GM06990 (cell line): ENCODE data around the gene TOP3B.

Experiments
- DNase-seq: peaks from one replicate; pipeline ENCODE4 v3.0.0-alpha.2; 2011; ENCODE audit not compliant: insufficient read length; ENCODE audit errors: extremely low read depth
- H3K27me3 ChIP-seq: replicated peaks from 2 replicates; pipeline ENCODE4 v1.6.0; 2011; ENCODE audit warnings: low read length; ENCODE audit not compliant: control insufficient read depth, insufficient read depth
- H3K36me3 ChIP-seq: 2 replicates; pipeline ENCODE4 v1.5.1; 2011; ENCODE audit warnings: low read length; ENCODE audit not compliant: control insufficient read depth, insufficient read depth
- H3K4me3 ChIP-seq: replicated peaks from 2 replicates; pipeline ENCODE4 v1.5.1; 2011; ENCODE audit warnings: low read depth, mild to moderate bottlenecking, control low read depth, low read length
- TF ChIP-seq, protein P1 (sequence below): IDR thresholded peaks from 2 replicates; pipeline ENCODE4 v1.5.1; 2011; ENCODE audit warnings: low read length, control low read depth, mild to moderate bottlenecking, inconsistent platforms; ENCODE audit not compliant: insufficient read depth, poor library complexity, severe bottlenecking

The TOP3B gene

DNA sequence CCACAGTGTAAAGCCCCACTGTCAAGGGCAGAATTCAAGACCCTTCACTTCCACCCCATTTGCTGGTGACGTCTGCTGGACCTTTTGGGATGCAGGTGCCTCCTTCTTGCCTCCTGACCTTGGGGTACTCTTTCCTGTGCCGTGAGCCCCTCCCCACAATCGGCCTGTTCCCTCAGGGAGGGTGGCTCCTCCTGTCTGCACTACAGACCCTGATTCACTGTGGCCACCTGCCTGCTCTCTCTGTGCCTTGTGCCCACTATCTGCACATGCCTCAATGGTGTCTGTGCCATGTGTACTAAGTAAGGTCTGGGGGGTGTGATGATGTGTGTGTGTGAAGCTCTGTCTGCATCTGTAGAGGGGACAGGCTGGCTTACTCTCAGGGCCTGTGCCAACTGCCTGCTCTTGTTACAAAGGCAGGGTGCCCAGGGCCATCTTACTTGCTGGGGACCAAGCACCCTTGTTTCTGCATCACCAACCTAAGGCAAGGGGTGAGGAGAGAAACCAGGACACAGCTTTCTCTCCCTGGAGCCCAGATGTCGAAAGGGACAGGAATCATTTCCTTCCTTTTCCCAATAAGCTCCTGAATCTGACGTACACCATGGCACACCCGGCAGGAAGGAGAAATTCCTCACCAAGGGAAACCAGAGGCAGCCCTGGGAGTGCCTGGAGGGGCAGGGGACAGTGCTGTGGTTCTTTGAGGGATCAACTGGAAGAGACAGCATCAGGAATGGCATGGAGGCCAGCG is 33.6 kb downstream of the TOP3B start:
- Histone ChIP-seq H3K4me3 (no peak overlapping the region), H3K36me3 (no peaks in the 10 kb centered on the region), H3K27me3 (no peaks in the 10 kb centered on the region)
- no peak for DNase-seq
- TF ChIP-seq, protein P1, sequence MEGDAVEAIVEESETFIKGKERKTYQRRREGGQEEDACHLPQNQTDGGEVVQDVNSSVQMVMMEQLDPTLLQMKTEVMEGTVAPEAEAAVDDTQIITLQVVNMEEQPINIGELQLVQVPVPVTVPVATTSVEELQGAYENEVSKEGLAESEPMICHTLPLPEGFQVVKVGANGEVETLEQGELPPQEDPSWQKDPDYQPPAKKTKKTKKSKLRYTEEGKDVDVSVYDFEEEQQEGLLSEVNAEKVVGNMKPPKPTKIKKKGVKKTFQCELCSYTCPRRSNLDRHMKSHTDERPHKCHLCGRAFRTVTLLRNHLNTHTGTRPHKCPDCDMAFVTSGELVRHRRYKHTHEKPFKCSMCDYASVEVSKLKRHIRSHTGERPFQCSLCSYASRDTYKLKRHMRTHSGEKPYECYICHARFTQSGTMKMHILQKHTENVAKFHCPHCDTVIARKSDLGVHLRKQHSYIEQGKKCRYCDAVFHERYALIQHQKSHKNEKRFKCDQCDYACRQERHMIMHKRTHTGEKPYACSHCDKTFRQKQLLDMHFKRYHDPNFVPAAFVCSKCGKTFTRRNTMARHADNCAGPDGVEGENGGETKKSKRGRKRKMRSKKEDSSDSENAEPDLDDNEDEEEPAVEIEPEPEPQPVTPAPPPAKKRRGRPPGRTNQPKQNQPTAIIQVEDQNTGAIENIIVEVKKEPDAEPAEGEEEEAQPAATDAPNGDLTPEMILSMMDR = no peak

DNA sequence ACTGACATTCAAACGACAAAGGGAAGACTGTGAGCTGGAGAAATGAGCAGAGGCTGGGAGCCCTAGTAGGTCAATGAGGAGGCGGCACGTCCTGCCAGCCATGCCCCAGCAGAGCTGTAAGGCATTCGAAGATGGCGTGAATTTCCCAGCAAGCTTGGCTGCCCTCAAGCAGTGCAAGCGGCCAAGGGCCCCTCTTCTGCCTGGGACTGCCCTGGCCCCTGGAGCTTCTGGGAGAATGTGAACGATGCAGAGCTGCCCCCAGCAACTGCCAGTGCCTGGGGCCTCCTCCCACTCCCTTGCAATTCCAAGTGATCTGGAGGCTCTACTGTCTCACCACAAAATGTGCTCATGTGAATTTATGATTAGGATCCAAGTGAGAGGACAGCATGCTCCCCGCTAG is 34.2 kb downstream of the TOP3B start:
- Histone ChIP-seq H3K27me3 (no peaks in the 10 kb centered on the region), H3K36me3 (no peaks in the 10 kb centered on the region; the same call in 1 of the 2 replicates), H3K4me3 (no peak overlapping the region)
- no peak for DNase-seq
- TF ChIP-seq, protein P1 = no peak

DNA sequence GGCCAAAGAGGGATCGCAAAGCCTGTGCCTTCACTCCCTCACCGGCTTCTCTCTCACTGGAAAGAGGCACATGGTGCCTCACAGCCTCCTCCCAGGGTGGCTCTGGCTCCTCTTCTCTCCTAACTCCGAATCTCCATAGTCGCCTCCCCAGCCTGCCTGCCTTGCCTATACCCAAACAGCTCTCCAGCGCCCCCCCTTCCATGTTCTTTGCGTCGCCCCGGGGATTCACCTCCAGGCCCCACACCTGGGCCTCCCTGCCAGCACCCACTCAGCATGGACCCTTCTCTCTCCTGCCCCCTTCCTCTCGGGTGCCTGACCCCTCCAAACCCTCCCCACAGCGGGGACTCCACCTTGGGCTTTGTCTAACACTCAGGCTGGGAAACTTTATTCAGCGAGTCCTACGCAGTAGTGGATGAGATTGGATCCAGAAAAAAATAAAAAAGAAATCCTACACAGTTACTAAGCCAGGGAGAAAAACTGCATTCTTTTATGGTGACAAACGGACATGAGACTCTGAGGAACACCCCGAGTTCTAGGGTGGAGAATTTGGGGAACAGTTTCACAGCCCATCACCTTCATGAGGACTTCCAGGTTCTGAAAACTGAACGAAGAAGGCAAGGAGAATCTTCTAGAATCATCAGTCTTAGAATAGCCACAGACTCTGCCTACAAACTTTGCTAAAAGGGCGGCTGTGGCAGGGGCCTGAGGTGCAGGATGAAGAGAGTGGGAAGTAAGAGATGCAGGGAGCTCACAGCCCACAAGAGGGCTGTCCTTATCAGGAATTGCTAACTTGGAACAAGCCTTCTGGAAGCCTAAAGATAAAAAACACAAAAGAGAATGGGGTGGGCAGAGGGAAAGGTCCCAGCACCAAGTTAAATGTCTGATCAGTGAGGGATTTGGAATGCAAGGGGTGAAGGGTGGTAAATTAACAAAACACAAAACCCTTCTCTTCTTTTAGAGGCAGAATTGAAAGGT is 35.3 kb downstream of the TOP3B start:
- no peak for DNase-seq

DNA sequence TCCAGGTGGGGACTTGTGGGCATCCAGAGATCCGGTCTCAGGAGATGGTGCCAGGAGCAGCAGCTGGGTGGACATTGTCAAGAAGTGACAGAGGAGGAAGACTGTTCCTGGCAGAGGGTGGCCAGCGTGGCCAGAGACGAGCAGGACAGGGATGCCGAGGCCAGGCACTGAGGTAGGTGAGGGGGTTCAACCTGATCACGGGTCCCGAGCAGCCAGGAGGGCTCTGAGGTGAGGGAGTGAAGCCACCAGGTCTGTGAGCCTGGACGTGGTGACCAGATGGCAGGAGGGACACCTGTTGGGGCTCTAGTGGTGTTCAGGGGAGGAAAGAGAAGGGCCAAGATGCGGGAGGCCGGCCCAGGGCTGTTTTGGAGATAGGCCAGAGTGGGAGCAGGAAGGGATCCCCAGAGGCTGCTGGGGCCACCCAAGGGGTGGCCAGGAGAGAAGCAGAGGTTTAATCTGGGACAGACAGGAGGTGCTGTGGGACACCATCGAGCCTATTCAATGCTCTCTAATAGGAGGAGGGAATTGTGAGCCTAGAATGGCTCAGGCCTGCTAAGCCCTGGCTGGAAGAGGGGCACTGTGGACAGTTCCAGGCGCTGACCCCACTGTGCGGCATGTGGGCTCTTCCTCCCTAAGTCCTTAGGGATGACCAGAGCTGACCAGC is 36.2 kb downstream of the TOP3B start:
- Histone ChIP-seq H3K4me3 (no peak overlapping the region), H3K36me3 (peaks cover 1% of the 10 kb centered on the region; the same call in 1 of the 2 replicates), H3K27me3 (no peaks in the 10 kb centered on the region)
- DNase-seq = no peak
- TF ChIP-seq, protein P1 = no peak

More for the DNA sequence above, 35.3 kb downstream of the TOP3B start:
- peaks cover 1% of the 10 kb centered on the region; the same call in 1 of the 2 replicates for H3K36me3 ChIP-seq
- no peaks in the 10 kb centered on the region for H3K27me3 ChIP-seq
- H3K4me3 ChIP-seq = no peak overlapping the region
- TF ChIP-seq, protein P1 = peak; percentile 25

DNA sequence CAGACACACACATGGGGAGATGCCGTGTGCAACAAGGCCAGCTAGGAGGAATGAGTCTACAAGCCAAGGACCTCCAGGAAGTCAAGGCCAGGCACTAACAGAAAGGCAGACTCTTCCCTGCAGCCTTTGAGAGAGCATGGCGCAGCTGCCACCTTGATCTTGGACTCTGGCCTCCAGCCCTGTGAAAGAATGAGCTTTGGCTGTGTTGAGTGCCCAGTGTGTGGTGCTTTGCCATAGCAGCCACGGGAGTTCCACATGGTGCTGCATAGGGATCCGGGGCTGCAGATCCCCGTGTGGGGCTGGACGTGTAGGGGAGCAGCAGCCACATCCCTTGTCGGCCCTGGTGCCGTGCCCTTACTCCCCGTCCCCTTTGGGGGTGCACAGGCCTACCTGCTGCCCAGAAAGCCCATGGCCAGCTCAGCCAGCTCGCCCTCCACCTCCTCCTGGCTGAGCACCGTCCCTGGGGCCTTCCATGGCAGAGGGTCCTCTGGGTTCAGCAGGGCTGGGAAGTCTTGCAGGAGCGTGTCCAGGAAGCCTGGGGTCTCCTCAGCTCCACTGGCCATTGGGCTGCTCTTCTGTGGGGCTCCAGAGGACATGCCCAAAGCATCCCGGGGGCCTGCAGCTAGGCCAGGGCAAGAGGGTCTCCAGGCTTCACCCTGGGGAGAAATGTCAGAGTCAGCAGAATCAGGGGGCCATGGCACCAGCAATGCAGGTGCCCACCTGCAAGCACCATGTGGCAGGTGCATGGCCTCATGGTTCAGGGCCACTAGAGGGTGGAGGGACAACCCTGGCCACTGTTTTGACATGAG is 36.9 kb downstream of the TOP3B start:
- no peak for DNase-seq
- Histone ChIP-seq H3K27me3 (no peaks in the 10 kb centered on the region), H3K36me3 (peaks cover 1% of the 10 kb centered on the region; the same call in 1 of the 2 replicates), H3K4me3 (no peak overlapping the region)
- TF ChIP-seq, protein P1 = no peak
